Measurements from ENCODE around the gene ITGB4.
A peak's percentile ranks its signal among the peaks of the same experiment; 100 is the strongest.

Gene ITGB4

DNA sequence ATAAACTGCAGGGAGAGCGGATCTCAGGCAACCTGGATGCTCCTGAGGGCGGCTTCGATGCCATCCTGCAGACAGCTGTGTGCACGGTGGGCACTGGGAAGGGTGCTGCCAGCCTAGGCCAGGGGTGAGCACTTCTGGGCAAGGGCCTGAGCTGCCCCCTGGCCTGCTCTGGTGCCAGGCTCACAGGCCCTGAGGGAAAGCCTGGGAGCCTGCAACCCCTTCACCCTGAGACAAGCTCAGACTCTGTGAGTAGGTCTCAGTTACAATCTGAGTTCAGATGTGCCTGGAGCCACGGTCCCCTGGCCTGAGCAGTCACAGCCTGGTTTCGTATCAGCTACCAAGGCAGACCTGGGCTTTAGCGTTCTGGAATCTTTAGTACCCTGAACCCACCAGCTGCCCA, 8.1 kb downstream of the ITGB4 start:
- Histone ChIP-seq H3K27me3 (ENCODE audit: control insufficient read depth in 1 of 2, insufficient read depth in 2 of 2, low read length in 2 of 2) (no peaks in the 10 kb centered on the region), H3K4me3 (ENCODE audit: low read depth in 1 of 2, low read length in 2 of 2) (no peak overlapping the region), H3K9ac (ENCODE audit: low read depth in 1 of 2, low read length in 2 of 2) (no peak overlapping the region), H3K36me3 (ENCODE audit: control insufficient read depth in 1 of 2, insufficient read depth in 2 of 2, low read length in 2 of 2) (peaks cover 14 to 72% of the 10 kb centered on the region in 2 donors), H3K4me1 (ENCODE audit: control insufficient read depth in 1 of 2, insufficient read depth in 2 of 2, low read length in 2 of 2) (peaks cover 22 to 24% of the 10 kb centered on the region in 2 donors), H3K27ac (ENCODE audit: low read depth, low read length) (no peak overlapping the region), H3K9me3 (ENCODE audit: control insufficient read depth in 1 of 2, low read length in 2 of 2) (no peaks in the 10 kb centered on the region)

DNA sequence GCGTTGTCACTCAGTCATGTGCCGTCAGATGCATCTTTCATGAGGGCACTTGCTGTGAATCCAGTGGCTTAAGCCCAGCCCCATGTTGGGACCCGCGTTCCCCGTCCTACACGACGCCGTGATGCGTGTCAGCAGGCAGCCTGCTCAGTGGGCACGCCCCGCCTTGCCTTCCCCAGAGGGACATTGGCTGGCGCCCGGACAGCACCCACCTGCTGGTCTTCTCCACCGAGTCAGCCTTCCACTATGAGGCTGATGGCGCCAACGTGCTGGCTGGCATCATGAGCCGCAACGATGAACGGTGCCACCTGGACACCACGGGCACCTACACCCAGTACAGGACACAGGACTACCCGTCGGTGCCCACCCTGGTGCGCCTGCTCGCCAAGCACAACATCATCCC, 8.8 kb downstream of the ITGB4 start:
- Histone ChIP-seq H3K9me3 (ENCODE audit: control insufficient read depth in 1 of 2, low read length in 2 of 2) (no peaks in the 10 kb centered on the region), H3K4me1 (ENCODE audit: control insufficient read depth in 1 of 2, insufficient read depth in 2 of 2, low read length in 2 of 2) (peaks cover 24% of the 10 kb centered on the region in 2 donors), H3K27ac (ENCODE audit: low read depth, low read length) (no peak overlapping the region), H3K9ac (ENCODE audit: low read depth in 1 of 2, low read length in 2 of 2) (no peak overlapping the region), H3K4me3 (ENCODE audit: low read depth in 1 of 2, low read length in 2 of 2) (no peak overlapping the region), H3K27me3 (ENCODE audit: control insufficient read depth in 1 of 2, insufficient read depth in 2 of 2, low read length in 2 of 2) (no peaks in the 10 kb centered on the region), H3K36me3 (ENCODE audit: control insufficient read depth in 1 of 2, insufficient read depth in 2 of 2, low read length in 2 of 2) (peaks cover 12 to 67% of the 10 kb centered on the region in 2 donors)

DNA sequence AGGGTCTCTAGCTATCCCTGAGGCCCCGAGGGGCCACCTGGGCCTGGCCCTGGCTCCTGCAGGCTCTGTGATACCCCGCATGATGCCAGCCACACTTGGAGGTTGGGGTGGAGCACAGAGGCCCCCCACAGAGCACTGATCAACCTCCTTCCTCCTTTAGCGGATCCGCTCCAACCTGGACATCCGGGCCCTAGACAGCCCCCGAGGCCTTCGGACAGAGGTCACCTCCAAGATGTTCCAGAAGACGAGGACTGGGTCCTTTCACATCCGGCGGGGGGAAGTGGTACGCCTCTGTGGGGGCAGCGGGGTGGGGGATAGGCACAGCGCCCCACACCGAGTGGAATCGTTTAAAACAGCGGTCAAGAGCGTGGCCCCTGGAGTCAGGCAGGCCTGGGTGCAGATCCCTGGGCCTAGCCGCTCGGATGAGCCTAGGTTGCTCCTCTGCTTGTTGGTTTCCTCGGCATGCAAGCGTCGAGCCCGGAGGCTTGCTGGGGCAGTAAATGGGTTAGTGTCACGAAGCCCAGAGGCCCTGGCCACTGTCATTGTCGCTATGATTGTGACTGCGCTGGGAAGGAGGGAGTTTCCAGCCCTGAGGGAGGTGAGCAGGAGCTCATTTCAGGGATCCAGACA, 9.9 kb downstream of the ITGB4 start:
- Histone ChIP-seq H3K9ac (ENCODE audit: low read depth in 1 of 2, low read length in 2 of 2) (no peak overlapping the region), H3K36me3 (ENCODE audit: control insufficient read depth in 1 of 2, insufficient read depth in 2 of 2, low read length in 2 of 2) (peaks cover 5 to 62% of the 10 kb centered on the region in 2 donors)

DNA sequence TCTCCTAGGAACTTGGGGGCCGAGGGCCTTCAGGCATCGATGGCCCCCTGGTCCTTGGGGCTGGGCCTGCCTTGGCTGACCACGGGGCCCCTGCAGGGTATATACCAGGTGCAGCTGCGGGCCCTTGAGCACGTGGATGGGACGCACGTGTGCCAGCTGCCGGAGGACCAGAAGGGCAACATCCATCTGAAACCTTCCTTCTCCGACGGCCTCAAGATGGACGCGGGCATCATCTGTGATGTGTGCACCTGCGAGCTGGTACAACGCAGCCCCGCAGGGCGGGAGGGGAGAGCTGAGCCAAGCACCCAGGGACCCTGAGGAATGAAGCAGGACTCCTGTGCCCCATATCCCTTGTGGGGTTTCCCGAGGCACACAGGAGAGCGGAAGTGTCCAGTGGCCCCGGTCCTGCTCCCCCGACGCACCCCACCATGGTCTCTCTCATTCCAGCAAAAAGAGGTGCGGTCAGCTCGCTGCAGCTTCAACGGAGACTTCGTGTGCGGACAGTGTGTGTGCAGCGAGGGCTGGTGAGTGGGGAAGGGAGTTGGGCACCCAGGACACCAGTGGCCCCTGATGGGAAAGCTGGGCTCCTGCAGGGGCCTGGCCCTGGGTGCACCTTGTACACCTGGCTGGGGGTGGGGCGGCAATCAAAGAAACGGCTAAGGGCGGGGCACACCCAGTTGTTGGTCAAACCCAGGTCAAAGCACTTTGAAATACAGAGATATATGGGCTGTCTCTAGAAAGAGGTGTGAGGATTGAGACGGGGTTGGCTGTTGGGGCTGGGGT, 10.6 kb downstream of the ITGB4 start:
- H3K4me1 ChIP-seq (ENCODE audit: control insufficient read depth in 1 of 2, insufficient read depth in 2 of 2, low read length in 2 of 2): peaks cover 24% of the 10 kb centered on the region in 2 donors
- peak overlapping the region in 1 of 2 donors; percentile 28 for H3K4me3 ChIP-seq (ENCODE audit: low read depth in 1 of 2, low read length in 2 of 2)
- H3K27ac ChIP-seq (ENCODE audit: low read depth, low read length): no peak overlapping the region
- peak overlapping the region in 1 of 2 donors; percentile 25 for H3K9ac ChIP-seq (ENCODE audit: low read depth in 1 of 2, low read length in 2 of 2)
- no peaks in the 10 kb centered on the region for H3K9me3 ChIP-seq (ENCODE audit: control insufficient read depth in 1 of 2, low read length in 2 of 2)
- no peaks in the 10 kb centered on the region for H3K27me3 ChIP-seq (ENCODE audit: control insufficient read depth in 1 of 2, insufficient read depth in 2 of 2, low read length in 2 of 2)
- peaks cover 8 to 68% of the 10 kb centered on the region in 2 donors for H3K36me3 ChIP-seq (ENCODE audit: control insufficient read depth in 1 of 2, insufficient read depth in 2 of 2, low read length in 2 of 2)

More for the DNA sequence above, 9.9 kb downstream of the ITGB4 start:
- H3K27ac ChIP-seq (ENCODE audit: low read depth, low read length): no peak overlapping the region
- H3K4me1 ChIP-seq (ENCODE audit: control insufficient read depth in 1 of 2, insufficient read depth in 2 of 2, low read length in 2 of 2): peaks cover 24% of the 10 kb centered on the region in 2 donors
- no peaks in the 10 kb centered on the region for H3K27me3 ChIP-seq (ENCODE audit: control insufficient read depth in 1 of 2, insufficient read depth in 2 of 2, low read length in 2 of 2)
- H3K4me3 ChIP-seq (ENCODE audit: low read depth in 1 of 2, low read length in 2 of 2): no peak overlapping the region
- no peaks in the 10 kb centered on the region for H3K9me3 ChIP-seq (ENCODE audit: control insufficient read depth in 1 of 2, low read length in 2 of 2)

DNA sequence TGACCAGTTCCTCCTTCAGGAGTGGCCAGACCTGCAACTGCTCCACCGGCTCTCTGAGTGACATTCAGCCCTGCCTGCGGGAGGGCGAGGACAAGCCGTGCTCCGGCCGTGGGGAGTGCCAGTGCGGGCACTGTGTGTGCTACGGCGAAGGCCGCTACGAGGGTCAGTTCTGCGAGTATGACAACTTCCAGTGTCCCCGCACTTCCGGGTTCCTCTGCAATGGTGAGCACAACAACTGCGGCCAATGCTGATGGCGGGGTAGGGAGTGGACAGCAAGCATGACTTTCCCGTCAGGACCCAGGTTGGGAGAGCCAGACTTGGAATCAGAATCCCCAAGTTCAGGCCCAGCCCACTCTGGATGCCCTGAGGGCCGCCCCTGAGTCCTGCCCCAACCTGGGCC, 12.2 kb downstream of the ITGB4 start:
- Histone ChIP-seq H3K9me3 (ENCODE audit: control insufficient read depth in 1 of 2, low read length in 2 of 2) (no peaks in the 10 kb centered on the region), H3K4me1 (ENCODE audit: control insufficient read depth in 1 of 2, insufficient read depth in 2 of 2, low read length in 2 of 2) (peaks cover 24% of the 10 kb centered on the region in 2 donors), H3K9ac (ENCODE audit: low read depth in 1 of 2, low read length in 2 of 2) (no peak overlapping the region), H3K36me3 (ENCODE audit: control insufficient read depth in 1 of 2, insufficient read depth in 2 of 2, low read length in 2 of 2) (peaks cover 8 to 64% of the 10 kb centered on the region in 2 donors), H3K4me3 (ENCODE audit: low read depth in 1 of 2, low read length in 2 of 2) (no peak overlapping the region), H3K27ac (ENCODE audit: low read depth, low read length) (no peak overlapping the region), H3K27me3 (ENCODE audit: control insufficient read depth in 1 of 2, insufficient read depth in 2 of 2, low read length in 2 of 2) (no peaks in the 10 kb centered on the region)

DNA sequence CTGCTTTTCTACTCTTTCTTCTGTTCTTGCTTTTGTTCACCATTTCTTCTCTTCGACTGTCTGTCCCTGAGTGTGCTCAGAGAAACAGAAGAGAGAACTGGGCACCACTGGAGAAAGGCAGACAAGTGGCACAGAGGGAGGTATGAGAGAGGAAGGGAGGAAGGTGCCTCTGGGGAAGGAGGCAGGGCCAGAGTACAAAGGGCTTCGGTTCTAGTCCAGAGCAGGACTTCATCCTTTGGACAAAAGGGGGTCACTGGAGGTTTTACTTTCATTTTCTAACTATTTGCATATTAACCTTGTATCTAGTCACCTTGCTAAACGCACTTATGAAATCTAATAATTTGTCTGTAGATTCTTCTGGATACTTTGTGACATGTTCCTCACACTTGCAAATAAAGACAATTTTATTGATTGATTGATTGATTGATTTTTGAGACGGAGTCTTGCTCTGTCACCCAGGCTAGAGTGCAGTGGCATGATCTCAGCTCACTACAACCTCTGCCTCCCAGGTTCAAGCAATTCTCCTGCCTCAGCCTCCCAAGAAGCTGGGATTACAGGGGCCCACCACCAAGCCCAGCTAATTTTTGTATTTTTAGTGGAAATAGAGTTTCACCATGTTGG, 13.5 kb downstream of the ITGB4 start:
- Histone ChIP-seq H3K36me3 (ENCODE audit: control insufficient read depth in 1 of 2, insufficient read depth in 2 of 2, low read length in 2 of 2) (peaks cover 8 to 65% of the 10 kb centered on the region in 2 donors), H3K9ac (ENCODE audit: low read depth in 1 of 2, low read length in 2 of 2) (peak overlapping the region in 1 of 2 donors; percentile 31), H3K27ac (ENCODE audit: low read depth, low read length) (no peak overlapping the region)

DNA sequence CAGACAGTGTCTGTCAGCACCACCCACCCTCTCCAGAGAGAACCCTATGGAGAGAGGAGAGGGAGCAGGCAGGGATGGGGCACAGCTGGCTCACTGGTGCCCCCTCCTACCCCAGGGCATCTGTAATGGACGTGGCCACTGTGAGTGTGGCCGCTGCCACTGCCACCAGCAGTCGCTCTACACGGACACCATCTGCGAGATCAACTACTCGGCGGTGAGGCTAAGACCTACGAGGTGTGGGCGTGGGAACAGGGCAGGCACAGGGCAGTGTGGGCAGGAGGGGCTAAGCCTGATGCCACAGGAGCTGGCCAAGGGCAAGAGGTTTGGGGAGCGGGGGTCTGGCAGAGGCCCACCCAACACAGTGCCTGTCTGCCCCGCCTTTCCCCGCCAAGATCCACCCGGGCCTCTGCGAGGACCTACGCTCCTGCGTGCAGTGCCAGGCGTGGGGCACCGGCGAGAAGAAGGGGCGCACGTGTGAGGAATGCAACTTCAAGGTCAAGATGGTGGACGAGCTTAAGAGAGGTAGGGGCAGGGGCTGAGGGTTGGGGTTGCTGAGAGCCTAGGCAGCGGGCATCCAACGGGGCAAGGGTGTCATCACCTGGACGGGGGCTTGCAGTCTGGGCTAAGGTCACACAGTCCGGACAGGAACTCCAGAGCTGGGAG, 15.0 kb downstream of the ITGB4 start:
- no peak overlapping the region for H3K4me3 ChIP-seq (ENCODE audit: low read depth in 1 of 2, low read length in 2 of 2)
- H3K27ac ChIP-seq (ENCODE audit: low read depth, low read length): no peak overlapping the region
- H3K9me3 ChIP-seq (ENCODE audit: control insufficient read depth in 1 of 2, low read length in 2 of 2): no peaks in the 10 kb centered on the region
- peaks cover 24% of the 10 kb centered on the region in 2 donors for H3K4me1 ChIP-seq (ENCODE audit: control insufficient read depth in 1 of 2, insufficient read depth in 2 of 2, low read length in 2 of 2)
- no peak overlapping the region for H3K9ac ChIP-seq (ENCODE audit: low read depth in 1 of 2, low read length in 2 of 2)
- H3K27me3 ChIP-seq (ENCODE audit: control insufficient read depth in 1 of 2, insufficient read depth in 2 of 2, low read length in 2 of 2): no peaks in the 10 kb centered on the region
- H3K36me3 ChIP-seq (ENCODE audit: control insufficient read depth in 1 of 2, insufficient read depth in 2 of 2, low read length in 2 of 2): peaks cover 14 to 65% of the 10 kb centered on the region in 2 donors

More for the DNA sequence above, 13.5 kb downstream of the ITGB4 start:
- no peak overlapping the region for H3K4me3 ChIP-seq (ENCODE audit: low read depth in 1 of 2, low read length in 2 of 2)
- no peaks in the 10 kb centered on the region for H3K27me3 ChIP-seq (ENCODE audit: control insufficient read depth in 1 of 2, insufficient read depth in 2 of 2, low read length in 2 of 2)
- H3K4me1 ChIP-seq (ENCODE audit: control insufficient read depth in 1 of 2, insufficient read depth in 2 of 2, low read length in 2 of 2): peaks cover 24% of the 10 kb centered on the region in 2 donors
- no peaks in the 10 kb centered on the region for H3K9me3 ChIP-seq (ENCODE audit: control insufficient read depth in 1 of 2, low read length in 2 of 2)

DNA sequence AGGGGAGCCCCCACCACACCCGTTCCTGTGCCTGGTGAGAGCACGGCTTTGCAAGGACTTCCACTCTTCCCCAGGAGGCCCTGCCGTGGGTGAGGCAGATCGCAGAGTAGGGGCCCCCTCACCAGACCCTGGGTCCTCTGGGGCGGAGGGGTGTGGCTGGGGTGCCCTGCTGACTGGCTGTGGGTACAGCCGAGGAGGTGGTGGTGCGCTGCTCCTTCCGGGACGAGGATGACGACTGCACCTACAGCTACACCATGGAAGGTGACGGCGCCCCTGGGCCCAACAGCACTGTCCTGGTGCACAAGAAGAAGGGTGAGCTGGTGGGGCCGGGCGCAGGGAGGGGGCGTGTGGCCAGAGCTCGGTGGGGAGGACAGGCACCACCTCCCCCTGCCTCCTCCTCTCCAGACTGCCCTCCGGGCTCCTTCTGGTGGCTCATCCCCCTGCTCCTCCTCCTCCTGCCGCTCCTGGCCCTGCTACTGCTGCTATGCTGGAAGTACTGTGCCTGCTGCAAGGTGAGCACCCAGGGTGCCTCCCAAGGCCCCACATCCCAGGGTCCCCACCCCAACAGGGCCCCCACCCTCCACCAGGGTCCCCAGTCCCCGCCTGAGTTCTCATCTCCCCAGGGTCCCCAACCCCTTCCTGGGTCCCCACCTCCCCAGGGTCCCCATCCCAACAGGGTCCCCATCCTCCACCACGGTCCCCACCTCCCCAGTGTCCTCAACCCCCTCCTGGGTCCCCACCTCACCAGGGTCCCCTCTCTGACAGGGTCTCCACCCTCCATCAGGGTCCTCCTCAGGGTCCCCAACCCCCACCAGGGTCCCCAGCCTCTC, 16.1 kb downstream of the ITGB4 start:
- H3K9ac ChIP-seq (ENCODE audit: low read depth in 1 of 2, low read length in 2 of 2): no peak overlapping the region
- H3K36me3 ChIP-seq (ENCODE audit: control insufficient read depth in 1 of 2, insufficient read depth in 2 of 2, low read length in 2 of 2): peaks cover 14 to 67% of the 10 kb centered on the region in 2 donors
- peaks cover 16 to 18% of the 10 kb centered on the region in 2 donors for H3K4me1 ChIP-seq (ENCODE audit: control insufficient read depth in 1 of 2, insufficient read depth in 2 of 2, low read length in 2 of 2)
- no peaks in the 10 kb centered on the region for H3K9me3 ChIP-seq (ENCODE audit: control insufficient read depth in 1 of 2, low read length in 2 of 2)
- H3K4me3 ChIP-seq (ENCODE audit: low read depth in 1 of 2, low read length in 2 of 2): no peak overlapping the region
- no peaks in the 10 kb centered on the region for H3K27me3 ChIP-seq (ENCODE audit: control insufficient read depth in 1 of 2, insufficient read depth in 2 of 2, low read length in 2 of 2)
- H3K27ac ChIP-seq (ENCODE audit: low read depth, low read length): no peak overlapping the region

DNA sequence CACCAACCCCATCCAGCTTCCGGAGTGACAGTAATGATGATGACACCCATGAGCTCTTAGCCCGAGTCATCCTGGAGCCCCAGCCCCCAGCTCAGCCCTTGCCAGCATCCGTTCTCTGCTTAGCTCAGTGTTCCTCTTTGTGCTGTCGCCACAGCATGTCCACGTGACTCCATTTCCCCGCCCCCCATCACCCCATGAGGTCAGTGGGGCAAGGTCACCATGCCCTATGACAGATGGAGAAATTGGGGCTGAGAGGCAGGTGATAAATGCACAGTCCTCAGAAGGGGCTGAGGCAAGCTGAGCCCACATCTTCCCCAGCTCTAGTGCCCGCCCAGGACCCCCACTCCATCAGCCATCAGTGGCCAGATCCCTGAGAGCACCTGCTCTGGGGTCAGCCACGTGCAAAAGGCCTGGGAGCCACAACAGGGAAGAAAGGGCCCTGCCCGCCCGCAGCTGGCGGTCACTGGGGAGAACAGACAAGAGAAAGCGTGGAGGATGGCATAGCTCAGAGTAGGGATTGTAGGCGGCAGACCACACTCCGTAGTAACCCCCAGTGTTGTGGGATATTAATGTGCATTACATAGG, 17.1 kb downstream of the ITGB4 start:
- peaks cover 12 to 15% of the 10 kb centered on the region in 2 donors for H3K4me1 ChIP-seq (ENCODE audit: control insufficient read depth in 1 of 2, insufficient read depth in 2 of 2, low read length in 2 of 2)
- no peaks in the 10 kb centered on the region for H3K9me3 ChIP-seq (ENCODE audit: control insufficient read depth in 1 of 2, low read length in 2 of 2)
- no peak overlapping the region for H3K27ac ChIP-seq (ENCODE audit: low read depth, low read length)

More for the DNA sequence above, 17.1 kb downstream of the ITGB4 start:
- H3K27me3 ChIP-seq (ENCODE audit: control insufficient read depth in 1 of 2, insufficient read depth in 2 of 2, low read length in 2 of 2): no peaks in the 10 kb centered on the region
- peaks cover 14 to 74% of the 10 kb centered on the region in 2 donors for H3K36me3 ChIP-seq (ENCODE audit: control insufficient read depth in 1 of 2, insufficient read depth in 2 of 2, low read length in 2 of 2)
- H3K4me3 ChIP-seq (ENCODE audit: low read depth in 1 of 2, low read length in 2 of 2): no peak overlapping the region
- H3K9ac ChIP-seq (ENCODE audit: low read depth in 1 of 2, low read length in 2 of 2): no peak overlapping the region

Data from duodenal mucosa (tissue), 2 donors.